GM18505 (cell line): ENCODE measurements around the gene HYOU1.

ENCODE experiments used
- ATAC-seq: cut with Tn5 transposase; IDR thresholded peaks from one replicate; pipeline ENCODE4 v1.9.1; 2021; ENCODE audit not compliant: unreplicated experiment
- POLR2A ChIP-seq: IDR thresholded peaks from 4 replicates; pipeline ENCODE4 v1.6.1; 2011; ENCODE audit warnings: borderline replicate concordance; ENCODE audit not compliant: insufficient read depth, insufficient read length; ENCODE audit errors: extremely low read depth

Gene HYOU1

GRCh38 chr11:119014209-119014924 is 42.6 kb downstream of the HYOU1 start:
- ATAC-seq, result no peak
- TF ChIP-seq POLR2A, result no peak

GRCh38 chr11:119012629-119013170 is 44.3 kb downstream of the HYOU1 start:
- TF ChIP-seq POLR2A, result no peak
- ATAC-seq, result no peak

GRCh38 chr11:119011476-119012053 is 45.4 kb downstream of the HYOU1 start:
- TF ChIP-seq POLR2A, result no peak
- ATAC-seq, result no peak

GRCh38 chr11:119006656-119007055 is 50.3 kb downstream of the HYOU1 start:
- no peak for ATAC-seq
- no peak for TF ChIP-seq POLR2A

GRCh38 chr11:119000906-119001305 is 56.1 kb downstream of the HYOU1 start:
- ATAC-seq, result no peak
- TF ChIP-seq POLR2A, result no peak

- TF ChIP-seq POLR2A, result no peak
- no peak for ATAC-seq
Observed at GRCh38 chr11:118998822-118999221, 58.2 kb downstream of the HYOU1 start.

- no peak for TF ChIP-seq POLR2A
- no peak for ATAC-seq
Observed at GRCh38 chr11:118998388-118998717, 58.7 kb downstream of the HYOU1 start.

- ATAC-seq, result peak; percentile 94
- TF ChIP-seq POLR2A, result peak; percentile 82
Observed at GRCh38 chr11:118997627-118998387, 59.2 kb downstream of the HYOU1 start, which contains the start of gene CENATAC. TSS of gene CENATAC (plus strand) at chr11:118998138. CDS start at chr11:118998198, 60 bp downstream.

GRCh38 chr11:118996926-118997626 is 59.9 kb downstream of the HYOU1 start:
- peak; percentile 22 for ATAC-seq
- no peak for TF ChIP-seq POLR2A
